ENCODE data around the gene SMARCD1.
"Not testable (repeated sequence)": the region's sequence is repeated elsewhere in the genome, so short reads cannot be mapped to it uniquely, and the experiment has no call there.

SMARCD1 gene

DNA sequence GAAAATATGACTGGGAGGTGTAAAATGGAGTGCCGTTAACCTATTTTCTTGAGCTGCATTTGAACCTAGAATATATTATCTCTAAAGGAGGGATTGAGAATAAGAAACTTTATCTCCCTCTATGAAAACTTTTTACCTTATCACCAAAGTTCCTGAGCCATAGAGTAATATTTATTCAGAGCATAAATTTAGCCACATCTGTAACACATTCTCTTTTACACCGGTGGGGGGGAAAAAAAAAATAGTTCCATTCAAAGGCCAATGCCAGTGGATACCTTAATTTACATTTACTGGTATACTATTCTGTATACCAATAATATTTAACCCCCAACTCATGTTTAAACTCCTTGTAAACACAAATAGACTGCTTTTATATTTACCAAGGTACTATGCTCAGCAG, 60.3 kb downstream of the SMARCD1 start:
- DNase-seq (ENCODE audit: low spot score): no peak

DNA sequence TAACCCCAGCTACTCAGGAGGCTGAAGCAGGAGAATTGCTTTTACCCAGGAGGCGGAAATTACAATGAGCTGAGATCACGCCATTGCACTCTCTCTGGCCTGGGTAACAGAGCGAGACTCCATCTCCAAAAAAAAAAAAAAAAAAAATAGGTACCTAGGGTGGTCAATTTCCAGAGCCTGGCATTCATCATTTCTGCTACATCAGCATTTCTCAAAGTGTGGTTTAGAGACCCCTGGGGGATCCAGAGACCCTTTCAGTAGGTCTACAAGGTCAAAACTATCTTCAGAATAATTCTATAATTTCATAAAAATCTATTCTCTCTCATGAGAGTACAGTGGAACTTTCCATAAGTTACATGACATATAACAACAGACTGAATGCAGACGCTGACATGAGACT, 62.1 kb downstream of the SMARCD1 start:
- DNase-seq (ENCODE audit: low spot score): no peak

DNA sequence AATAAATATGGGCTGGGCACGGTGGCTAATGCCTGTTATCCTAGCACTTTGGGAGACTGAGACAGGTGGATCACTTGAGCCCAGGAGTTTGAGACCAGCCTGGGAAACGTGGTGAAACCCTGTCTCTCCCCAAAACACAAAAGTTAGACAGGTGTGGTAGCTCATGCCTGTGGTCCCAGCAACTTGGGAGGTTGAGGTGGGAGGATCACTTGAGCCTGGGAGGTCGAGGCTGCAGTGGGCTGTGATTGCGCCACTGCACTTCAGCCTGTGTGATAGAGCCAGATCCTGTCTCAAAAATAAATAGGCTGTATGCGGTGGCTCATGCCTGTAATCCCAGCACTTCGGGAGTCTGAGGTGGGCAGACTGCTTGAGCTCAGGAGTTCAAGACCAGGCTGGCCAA, 62.9 kb downstream of the SMARCD1 start:
- DNase-seq (ENCODE audit: low spot score): not testable (repeated sequence)

DNA sequence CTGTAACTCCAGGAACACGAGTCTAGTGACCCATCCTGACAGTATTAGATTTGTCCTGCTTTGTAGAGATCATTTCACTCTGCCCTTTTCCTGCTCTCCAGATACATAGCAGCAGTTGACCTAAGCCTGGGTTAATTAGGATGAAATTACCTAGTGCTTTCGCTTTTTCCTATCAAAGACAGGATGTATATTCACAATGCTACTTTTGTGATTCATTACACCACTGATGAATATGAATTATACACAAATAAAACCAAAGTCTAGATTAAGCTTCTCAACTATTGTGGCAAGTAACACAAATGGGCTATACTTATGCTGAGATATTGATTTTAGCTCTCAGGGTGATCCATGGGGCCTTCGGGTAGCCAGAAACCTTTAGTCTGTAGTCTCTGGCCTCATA, 64.2 kb downstream of the SMARCD1 start:
- DNase-seq (ENCODE audit: low spot score): no peak
